DMS114 treated with DMSO at 0.1 percent for 48 hours (cell line): Measurements from ENCODE around the gene DNALI1.

Experiments
- DNase-seq: peaks from one replicate; lab custom pipeline; 2025; ENCODE audit not compliant: unreplicated experiment; lab: John Stamatoyannopoulos, UW

Gene DNALI1

GRCh38 chr1:37601441-37601840, 44.7 kb downstream of the DNALI1 start:
- DNase-seq: no peak

- peak; percentile 12 for DNase-seq
Observed at GRCh38 chr1:37602750-37603694, 46.3 kb downstream of the DNALI1 start.

GRCh38 chr1:37605061-37605650, 48.4 kb downstream of the DNALI1 start:
- DNase-seq: no peak

DNA sequence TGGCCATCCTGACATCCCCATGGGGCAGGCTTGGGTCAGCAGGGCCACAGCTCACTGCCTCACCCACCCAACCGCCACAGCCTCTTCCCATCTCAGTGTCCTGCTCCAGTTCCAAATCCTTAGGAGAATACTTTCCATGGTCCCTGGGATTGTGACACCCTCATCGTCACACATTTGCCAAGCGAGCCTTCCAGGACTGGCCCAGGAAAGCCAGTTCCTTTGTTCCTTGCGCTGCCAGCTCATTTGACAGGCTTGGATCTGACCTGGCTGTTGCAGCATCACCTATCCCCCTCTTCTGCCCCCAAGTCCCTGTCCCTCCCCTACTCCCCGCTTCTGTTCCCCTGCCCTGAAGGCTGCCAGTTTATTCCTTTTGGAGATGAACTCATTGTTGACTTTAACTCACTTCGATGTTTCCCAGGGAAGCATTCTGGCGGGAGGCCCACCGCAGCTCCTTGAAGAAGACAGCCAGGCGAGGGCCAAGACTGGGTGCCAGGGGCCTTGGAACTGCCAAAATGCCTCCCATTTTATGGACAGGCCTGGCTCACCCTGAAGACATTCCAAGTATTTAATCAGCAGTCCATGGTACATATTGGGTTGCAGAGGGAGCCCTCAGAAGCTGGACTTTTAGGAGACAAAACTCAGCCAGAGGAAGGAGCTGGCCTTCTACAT, 49.2 kb downstream of the DNALI1 start:
- DNase-seq: no peak

- DNase-seq: no peak
Observed at GRCh38 chr1:37606481-37607263, 49.9 kb downstream of the DNALI1 start.

DNA sequence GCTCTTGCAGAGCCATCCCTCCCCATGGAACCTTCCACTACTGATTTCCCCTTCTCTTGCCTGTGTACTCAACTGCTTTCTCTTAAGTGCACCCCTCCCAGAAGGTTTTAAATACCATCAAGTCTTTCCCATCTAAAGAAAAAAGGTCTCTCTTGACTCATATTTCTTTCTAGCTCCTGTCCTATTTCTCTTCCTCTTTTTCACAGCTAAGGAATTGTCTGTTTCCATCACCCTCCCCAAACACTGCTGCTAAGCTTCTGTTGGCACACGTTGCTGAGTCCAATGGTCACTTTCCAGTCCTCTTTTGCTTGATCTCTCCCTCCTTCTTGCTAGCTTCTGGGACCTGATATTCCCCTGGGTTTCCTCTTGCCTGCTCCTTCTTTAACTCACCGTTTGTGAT, 52.3 kb downstream of the DNALI1 start:
- DNase-seq: no peak

DNA sequence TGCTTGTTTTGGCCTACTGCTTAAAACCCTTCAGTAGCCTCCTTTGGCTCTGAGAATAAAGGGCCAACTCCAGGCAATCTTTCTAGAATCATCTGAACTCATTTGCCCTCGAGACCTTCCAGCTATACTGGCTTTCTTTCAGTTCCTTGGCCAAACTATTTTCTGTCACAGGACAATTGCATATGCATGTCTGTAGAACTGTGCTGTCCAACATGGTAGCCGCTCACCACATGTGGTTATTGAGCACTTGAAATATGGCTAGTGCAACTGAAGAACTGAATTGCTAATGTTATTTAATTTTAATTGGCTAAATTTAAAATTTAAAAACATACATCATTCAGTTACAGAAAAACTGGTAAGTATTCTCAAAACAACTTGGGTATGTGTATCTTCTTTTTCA, 53.3 kb downstream of the DNALI1 start:
- DNase-seq: no peak

GRCh38 chr1:37612186-37612585, 55.4 kb downstream of the DNALI1 start:
- no peak for DNase-seq

DNA sequence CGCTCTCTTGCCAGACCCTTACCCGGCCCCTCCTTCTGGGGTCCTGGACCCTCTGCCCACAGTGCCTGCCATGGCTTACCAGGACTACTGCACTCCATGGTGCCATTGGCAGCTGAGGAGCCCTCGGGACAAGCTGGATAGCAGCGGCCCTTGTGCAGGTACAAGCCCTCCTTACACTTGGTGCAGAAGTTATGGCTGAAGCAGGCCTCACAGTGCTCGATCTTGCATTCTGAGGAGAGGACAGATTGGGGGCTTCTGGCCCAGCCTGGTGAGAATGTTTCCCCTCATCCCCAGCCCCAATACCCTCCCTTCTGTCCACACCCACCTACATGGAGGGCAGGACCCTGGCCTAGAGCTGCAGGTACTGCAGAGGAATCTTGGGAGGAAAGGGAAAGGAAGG, 57.4 kb downstream of the DNALI1 start:
- DNase-seq: no peak

DNA sequence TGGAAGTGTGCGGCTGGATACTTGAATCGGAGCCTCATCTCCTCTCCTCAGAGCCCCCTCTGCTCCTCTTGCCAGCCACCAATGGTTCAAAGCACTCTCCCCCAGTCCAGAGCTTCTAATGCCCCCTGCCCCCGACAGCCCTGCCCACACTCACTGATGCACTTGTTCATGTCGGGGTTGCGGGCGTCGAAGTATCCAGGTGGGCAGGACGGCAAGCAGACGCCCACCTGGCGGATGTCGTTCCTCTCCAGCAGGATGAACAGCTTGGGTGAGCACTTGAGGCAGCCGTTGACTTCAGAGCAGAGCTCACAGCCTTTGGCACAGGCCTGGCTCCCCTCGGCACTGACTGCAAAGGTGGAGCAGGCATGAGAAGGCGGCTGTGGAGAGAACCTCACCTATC, 59.6 kb downstream of the DNALI1 start:
- no peak for DNase-seq
